Activated effector memory CD4-positive, alpha-beta T cell treated with Interleukin-2 at 50 U/mL for 16 hours (primary cell): Measurements from ENCODE around the gene ZC3H4.
"Not testable (repeated sequence)": the region's sequence is repeated elsewhere in the genome, so short reads cannot be mapped to it uniquely, and the experiment has no call there.

Source experiments
- DNase-seq: peaks from one replicate; pipeline ENCODE4 v3.0.0-alpha.2; 2020

ZC3H4 gene

DNA sequence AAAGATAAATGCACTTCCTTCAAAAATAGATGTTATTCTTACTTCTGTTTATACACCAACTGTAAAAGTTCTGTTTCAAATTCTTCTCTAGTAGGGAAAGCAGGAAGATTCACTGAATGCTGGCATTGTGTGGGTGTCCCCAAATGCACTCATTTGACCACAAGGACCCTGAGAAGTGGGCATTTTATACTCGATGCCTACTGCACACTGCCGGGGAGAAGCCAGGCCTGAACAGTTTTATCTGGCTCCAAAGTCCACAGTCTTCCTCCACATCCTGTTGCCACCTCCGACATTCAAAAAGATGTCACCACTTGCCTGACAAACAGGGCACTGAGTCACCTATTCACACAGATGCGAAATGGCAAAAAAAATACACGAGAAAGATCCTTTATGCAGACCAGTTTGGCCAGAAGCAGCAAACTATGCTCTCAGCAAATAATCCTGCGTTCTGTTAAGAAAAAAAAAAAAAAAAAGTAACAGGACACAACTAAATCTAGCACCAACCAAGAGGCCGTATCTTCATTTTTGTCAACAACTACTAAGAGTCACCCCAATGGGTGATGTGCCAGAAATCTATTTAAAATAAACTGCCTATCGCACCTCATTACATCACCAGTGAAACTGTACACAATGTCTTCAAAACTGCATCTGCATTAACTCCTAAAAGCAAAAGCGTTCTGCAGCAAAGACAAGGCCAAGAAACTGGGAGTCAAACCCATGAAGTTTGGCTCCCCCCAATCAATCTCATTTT lies 6.2 kb downstream of the ZC3H4 start:
- DNase-seq = peak; percentile 44

DNA sequence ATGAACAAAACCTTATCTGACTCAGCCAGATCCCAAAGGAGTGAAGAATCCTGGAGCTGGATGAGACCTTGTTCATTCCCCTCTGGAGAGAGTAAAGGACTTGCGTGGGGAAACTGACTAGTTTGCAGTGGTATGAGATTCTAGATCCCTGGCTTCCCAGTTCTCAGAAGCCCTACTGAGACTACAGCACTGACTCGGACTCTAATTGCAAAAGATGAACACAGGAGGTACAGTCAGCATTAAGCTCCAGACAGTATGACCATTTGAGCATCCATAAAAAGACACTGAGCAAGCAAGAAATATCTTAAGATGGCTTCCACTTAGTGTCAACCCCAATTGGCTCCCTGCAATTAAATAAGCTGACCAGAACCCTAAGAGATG lies 6.8 kb downstream of the ZC3H4 start:
- DNase-seq = no peak

DNA sequence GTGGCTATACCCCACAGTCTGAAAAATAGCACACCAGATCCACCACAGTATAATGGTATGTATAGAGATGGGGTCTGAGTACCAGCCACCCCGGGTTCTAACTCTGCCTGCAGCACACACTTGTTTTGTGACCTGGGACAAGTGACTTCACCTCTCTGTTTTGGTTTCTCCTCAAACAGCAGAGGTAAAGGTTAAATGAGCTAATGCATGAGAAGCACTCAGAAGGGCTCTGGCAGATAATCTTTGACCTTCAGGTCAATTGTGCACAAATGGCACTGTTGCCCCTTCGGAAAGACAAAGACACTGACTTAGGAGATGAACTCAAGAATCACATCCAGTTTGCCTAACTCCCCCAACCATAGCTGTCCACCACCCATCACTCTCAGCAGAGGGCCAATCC lies 7.7 kb downstream of the ZC3H4 start:
- no peak for DNase-seq

DNA sequence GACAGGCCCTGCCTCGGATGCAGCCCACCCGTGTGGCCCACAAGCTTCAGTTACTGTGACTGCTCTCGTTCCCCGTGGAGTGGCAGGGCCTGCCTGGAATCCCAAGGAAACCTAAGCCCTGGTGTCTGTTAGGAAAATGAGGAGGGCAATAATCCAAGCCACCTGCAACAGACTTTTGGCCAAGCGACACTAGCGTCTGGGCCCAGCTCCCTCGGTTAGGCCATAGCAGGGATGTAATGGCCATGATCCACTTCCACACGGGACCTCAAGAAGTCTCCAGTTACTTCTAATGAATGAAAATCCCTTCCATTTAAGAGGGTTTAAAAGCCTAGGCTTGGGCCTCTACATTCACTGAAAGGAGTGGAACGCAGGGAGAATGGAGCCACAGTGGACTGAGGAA lies 8.9 kb downstream of the ZC3H4 start:
- no peak for DNase-seq

DNA sequence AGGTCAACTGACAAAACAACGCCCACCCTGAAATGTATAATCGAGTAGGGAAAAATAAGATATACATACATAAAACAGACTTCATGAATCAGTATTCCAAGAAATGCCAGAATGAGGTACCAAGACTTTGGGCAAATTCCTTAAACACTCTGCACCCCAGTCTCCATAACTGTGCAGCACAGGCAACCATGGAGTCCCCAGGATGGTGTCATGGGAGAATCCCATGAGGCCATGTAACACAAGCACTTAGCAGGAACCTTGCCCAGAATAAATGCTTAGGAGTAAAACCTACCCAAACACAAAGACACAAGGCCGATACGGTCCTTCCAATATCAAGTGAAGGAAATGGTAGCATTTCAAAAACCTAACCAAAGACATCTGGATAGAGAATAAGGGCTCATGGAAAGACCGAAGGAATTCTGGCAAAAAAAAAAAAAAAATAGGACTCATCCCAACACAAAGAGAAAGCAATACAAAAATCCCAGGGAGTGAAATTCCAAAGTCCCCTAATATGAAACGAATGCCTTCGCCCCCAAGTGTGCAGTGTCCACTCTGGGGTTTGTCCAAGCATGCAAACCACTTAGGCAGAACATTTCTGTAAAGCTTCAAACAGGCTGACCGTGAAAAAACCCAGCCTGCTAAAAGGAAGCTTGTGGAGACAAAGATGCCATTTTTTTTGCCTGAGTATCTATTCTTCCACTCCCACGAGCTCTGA lies 11.1 kb downstream of the ZC3H4 start:
- no peak for DNase-seq

DNA sequence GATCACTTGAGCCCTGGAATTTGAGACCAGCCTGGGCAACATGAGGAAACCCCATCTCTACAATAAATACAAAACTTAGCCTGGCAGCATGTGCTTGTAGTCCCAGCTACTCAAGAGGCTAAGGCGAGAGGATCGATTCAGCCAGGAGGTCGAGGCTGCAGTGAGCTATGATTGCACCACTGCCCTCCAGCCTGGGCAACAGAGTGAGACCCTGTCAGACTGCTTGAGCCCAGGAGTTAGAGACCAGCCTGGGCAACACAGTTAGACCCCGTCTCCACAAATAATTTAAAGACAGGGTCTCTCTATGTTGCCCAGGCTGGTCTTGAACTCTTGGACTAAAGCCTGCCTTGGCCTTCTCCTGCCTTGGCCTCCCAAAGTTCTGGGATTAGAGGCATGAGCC lies 12.5 kb downstream of the ZC3H4 start:
- not testable (repeated sequence) for DNase-seq

DNA sequence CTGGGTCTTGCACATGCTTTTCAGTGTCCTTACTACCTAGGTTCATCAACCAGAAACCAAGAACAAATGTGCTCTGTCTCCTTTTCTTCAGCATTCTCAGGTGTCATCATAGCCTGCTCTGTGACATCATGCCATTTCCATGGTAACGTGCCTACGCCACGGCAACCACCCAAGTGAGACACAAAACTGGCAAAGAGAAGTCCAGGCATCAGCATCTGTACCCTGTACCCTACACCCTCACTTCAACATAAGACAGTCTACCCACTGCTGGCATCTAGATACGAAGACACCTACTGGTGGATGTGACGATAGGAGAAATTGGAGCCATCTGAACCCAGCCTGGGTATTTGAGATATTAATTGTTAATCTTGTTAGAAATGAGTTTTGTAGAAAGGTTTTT lies 13.3 kb downstream of the ZC3H4 start:
- no peak for DNase-seq

DNA sequence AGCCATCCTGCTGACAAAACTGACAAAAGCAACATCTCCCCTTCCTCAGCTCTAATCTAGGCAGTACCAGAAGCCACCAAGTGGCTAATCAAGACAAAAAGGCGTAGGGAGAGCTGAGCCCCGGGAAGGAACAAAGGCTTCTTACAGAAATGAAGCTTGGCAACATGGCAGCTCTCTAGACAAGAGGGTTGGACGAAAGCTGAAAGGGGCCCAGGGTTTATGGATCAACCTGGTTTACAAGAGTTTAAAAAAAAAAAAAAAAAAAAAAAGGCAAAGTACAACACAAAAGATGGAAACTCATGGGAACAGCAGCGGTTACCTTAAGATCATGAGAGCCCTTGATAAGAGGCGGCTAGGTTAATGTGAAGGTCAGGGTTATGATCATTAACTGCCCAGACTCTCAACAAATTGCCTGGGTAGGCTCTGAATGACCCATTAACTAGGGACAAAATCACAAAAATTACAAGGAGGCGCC lies 14.0 kb downstream of the ZC3H4 start:
- no peak for DNase-seq

DNA sequence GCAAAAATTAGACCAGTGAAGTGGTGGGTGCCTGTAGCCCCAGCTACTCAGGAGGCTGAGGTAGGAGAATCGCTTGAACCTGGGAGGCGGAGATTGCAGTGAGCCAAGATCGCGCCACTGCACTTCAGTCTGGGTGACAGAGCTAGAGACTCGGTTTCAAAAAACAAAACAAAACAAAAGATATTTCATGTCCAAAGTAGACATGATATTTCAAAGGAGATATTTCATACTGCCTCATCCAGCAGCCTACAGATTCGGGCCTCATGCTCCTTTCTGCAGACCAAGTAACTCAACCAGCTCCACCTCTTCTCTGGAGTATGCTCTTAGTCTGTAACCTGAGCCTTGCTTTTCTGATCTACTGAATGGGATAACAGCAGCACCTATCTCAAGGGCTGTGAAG lies 15.0 kb downstream of the ZC3H4 start:
- DNase-seq = no peak

DNA sequence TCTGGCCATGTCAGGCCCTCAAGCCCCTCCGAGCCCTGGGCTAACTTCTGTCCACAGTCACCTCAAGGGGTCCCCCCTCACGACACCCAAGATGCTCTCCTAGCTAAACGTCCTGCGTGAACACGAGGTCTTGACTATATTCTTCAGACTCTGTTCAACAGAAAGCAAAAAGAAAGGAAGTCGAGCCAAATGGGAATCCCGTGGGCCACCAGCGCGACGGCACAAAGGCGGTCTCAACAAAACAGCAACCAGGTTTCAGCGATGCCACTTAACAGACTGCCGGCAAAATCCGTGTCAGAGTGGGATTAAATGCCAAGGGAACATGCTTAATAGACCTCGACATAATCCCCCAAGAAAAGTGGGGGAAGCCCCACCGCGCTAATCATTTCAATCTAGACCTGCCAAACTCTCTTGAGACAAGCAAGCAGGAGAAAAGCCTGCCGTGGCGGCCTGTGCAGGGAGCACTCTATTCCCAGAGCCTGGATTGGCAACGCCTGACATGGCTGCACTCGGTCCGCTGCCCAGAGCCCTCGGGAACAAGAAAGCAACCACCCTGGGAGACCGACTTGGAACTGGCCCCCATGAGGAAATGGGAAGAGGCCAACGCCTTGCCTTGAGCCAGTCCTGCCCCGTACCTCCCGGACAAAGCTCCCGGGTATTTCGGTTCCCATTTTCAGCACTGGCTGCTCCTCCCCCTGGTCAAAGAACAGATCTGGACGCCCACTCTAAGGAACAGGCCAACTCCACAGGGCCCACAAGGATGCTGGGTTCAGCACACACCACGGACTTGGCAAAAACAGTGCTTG lies 16.0 kb downstream of the ZC3H4 start:
- DNase-seq = no peak

DNA sequence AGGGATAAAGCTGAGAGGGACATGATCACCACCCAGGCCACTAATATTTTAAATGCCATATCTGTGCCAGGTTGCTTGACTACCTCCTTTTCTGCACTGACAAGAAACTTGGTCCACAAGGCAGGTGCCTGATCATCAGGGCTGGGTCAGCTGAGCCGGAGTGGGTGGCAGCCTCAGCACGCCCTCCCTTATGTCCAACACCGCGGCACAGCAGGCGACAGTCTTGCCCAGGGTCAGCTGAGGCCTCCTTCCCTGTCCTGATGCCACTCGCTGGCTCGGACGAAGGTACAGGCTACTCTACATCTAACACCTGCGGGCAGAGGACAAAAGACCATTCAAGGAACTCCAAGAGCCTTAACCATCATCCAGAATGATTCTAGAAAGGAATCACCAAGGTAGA lies 16.9 kb downstream of the ZC3H4 start:
- no peak for DNase-seq

DNA sequence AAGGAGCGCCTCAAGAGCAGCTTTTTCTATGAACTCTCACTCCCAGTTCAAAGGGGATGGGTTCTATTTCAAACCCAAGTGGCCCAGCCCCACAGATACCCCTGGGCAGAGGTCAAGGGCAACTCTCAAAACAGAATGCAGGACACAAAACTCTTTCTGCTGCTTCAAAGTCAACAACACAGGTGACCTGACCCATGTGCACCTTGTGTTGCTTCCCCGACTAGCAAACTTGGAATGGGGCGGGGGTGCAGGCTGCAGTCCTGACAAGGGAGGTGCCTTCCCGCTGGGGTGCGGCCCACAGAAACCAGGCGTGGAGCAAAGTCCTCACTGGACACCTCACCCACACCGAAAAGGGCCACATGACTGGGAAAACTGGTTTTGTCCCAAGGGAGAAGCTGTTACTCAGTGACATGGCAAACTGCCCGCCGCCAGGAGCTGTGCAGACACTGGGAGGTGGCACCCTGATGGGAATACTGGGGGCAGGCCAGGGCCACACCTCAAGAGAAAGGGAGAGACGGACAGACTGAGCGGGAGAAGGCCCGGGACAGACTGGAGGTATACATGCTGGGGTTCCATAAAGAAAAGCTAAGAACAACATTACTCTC lies 17.4 kb downstream of the ZC3H4 start:
- no peak for DNase-seq

DNA sequence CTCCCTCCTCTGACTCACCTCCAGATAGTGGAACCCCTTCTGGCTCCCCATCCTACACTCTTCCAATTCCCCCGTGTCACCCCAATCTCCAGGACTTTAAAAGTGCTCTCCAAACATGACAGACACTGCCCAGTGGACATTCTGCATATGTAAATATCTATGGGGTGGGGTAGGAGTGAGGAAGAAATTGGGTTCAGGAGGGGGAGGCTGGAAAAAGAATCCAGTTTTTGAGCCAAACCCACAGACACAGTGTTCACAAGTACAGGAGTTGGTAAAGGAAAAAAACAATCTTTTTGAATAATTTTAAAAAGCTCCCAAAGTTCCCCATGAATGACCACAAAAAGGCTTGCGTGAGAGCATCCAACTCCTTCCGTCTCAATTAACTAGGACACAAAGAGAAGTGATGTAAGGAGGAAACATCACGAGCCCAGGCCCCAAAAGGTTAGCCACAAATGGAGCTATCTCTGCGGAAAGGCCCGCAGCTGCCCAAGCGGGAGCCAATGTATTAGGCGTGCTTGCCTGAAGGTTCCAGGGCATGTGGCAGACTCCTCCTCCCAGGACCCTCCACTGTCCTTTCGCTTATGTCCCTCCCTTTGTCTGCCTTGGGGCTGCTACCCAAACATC lies 18.0 kb downstream of the ZC3H4 start:
- DNase-seq = peak; percentile 14

DNA sequence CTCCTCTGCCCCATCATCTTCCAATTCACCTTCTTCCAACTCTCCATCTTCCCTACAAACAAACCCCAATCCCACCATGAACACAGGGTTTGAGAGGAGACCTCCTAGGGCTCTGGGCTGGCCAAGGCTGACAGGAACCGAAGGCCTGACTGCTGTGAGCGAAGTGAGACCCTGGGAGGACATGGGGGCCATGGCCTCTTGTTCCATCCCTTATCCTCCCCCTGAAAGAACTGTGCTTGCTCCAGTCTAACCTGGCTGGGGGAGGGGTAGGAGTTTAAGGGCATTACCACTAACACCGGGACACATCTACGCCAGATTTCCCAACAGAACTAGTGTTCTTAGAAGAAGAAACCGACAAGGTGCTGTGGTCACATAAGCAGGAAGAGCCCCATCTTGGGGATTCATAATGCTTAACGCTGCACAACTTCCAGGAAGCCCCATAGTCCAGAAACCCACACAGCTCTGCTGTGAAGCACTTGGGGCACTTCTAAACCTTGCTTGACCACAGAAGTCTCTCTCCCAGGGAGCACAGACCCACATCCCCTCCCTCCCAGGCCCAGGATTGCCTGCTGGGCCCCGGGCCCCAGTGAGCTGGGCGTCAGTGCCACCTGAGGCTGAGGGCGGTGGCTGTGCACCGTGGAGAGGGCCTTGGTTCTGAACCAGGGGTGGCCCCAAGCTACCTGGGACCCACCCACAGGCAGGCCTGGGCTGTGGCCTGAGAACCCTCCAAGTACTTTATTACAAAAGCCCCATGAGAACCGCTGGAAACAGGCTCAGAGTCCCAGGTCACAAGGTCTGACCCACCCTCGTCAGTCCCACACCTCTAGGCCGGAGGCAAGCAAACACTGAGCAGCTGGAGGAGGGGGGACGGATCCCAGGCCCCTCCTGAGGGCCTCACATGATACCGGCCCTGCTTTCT lies 18.8 kb downstream of the ZC3H4 start:
- peak; percentile 43 for DNase-seq

DNA sequence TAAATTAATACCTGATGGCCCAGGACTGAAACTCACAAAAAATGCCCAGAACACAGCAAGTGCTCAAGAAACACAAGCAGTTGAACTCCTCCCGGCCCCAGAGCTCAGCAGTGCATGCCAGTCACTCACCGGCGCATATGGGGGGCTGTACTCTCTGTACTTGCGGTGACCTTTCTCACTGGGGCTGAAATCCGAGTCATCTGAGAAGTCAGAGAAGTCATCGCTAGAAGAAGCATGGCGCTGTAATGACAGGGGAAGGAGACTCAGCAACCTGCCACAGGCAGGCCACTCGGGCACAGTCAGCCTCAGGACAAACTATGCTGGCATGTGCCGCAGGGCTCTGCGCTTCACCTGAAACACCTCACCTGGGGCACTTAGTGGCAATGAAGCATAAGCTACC lies 19.7 kb downstream of the ZC3H4 start:
- DNase-seq = no peak

DNA sequence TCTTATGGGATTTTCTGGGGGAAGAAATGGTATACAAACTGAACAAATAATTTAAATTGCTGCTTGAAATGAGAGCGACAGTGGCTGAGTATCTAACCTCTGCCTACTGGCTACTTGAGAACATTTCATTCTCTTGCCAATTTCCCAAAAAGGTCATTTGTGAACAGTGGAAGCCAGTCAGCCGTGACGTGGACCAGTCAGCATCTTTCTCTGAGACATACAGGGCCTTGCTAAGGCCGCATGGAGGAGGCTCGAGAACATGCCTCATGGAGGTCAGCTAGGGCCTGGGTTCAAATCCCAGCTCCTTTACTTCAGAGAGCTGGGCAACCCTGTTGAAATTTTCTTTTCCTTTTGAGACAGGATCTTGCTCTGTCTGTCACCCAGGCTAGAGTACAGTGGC lies 20.3 kb downstream of the ZC3H4 start:
- DNase-seq = no peak

DNA sequence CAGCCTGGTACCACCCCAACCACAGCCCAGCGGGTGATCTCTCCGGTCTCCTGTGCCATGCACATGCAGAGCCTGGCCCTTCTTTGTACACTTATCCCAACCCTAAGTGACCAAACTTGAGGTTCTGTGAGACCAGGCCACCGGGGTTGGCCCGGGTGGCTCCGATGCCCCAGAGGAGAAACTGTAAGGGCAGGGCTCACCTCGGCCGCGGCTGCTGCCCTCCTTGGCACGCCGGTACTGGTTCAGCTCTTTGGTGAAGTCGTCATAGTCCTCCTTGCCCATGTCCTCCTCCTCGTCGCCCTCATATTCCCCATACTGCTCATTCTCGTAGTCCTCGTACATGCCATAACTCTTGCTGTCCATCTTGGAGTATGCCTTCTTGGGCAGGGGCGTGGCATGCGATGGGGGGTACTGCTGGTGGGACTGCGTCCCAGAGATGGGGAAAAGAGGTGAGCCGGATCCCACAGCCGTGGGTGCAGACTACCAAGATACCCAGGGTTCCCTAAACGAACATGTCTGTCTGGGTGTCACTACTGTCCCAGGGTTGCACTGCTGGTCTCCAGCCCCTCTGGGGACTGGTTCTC lies 23.7 kb downstream of the ZC3H4 start:
- DNase-seq = no peak

DNA sequence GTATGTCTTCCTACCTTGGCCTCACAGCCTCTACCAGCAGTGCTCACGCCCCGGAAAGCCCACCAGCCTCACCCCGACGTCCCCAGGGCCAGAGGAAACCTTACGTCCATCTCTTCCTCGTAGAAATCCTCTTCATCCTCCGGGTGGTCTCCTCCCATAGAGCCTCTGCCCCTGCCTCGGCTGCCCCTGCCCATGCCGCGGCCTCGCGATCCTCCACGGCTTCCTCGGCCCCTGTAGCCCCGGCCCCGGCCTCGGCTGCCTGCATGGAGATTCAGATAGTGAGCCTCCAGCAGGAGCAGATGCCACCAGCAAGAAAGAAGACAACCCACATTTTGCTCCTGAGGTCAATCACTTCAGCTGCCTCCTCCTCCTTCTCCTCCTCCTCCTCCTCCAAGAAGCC lies 27.3 kb downstream of the ZC3H4 start:
- no peak for DNase-seq

DNA sequence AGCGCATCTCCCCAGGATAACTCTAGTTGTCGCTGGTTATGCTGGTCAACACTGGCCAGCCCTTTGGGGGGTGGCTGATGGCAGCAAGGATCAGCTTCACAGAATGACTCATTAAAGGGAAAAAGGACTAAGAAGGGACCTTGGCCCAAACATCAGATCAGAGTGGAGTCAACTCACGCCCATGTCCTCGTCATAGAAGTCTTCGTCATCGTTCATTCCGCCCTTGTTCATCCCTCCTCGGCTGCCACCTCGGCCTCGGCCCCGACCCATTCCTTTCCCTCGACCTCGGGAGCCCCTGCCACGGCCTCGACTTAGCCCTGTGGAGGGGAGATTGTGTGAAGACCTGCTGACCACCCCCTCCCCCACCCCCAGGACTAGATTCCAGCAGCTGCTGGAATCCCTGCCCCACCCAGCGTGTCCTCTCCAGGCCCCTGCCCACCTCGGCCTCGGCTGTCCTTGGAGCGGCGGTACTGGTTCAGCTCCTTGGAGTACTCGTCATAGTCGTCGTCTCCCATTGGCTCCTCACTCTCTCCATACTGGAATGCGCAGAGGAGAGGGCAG lies 28.6 kb downstream of the ZC3H4 start:
- no peak for DNase-seq

DNA sequence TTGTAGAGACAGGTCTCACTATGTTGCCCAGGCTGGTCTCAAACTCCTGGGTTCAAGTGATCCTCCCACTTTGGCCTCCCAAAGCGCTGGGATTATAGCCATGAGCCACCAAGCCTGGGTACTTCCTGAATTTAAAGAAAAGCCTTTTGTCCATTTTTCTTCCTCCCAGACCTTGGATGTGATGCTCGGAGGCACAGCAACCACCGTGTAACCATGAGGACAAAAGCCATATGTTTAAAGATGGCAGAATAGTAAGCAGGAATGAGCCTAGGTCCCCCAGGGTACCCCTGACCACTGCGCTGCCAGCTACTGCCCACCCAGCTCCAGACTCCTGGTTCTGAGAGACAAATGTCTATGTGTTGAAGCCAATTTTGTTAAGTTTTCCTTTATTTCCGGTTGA lies 31.1 kb downstream of the ZC3H4 start:
- no peak for DNase-seq

DNA sequence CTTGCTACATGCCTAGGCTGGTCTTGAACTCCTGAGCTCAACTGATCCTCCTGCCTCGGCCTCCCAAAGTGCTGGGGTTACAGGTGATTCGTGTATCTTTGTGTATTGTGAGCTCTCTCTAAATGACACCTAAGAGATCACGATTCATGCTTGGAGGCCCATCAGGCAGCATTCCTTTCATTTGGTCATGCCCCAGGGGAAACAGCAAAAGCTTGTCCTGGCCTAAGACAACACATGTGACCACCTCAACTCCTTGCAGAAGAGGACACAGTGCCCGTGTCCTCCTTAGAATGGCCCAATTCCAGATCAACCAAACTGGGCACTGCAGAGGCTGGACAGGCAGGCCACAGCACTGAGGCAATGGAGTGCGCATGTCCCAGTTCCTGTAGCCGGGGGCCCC lies 32.5 kb downstream of the ZC3H4 start:
- DNase-seq = no peak
